HG02571 (cell line): ENCODE results near the gene PRKCH.
"Not testable (repeated sequence)": the region's sequence is repeated elsewhere in the genome, so short reads cannot be mapped to it uniquely, and the experiment has no call there.

Experiments
- ATAC-seq: cut with Tn5 transposase; IDR thresholded peaks from one replicate; pipeline ENCODE4 v1.9.1; 2021; ENCODE audit warnings: mild to moderate bottlenecking, moderate library complexity; ENCODE audit not compliant: unreplicated experiment

Gene PRKCH

GRCh38 chr14:61524936-61525292 lies 203.5 kb downstream of the PRKCH start:
- ATAC-seq = no peak

DNA sequence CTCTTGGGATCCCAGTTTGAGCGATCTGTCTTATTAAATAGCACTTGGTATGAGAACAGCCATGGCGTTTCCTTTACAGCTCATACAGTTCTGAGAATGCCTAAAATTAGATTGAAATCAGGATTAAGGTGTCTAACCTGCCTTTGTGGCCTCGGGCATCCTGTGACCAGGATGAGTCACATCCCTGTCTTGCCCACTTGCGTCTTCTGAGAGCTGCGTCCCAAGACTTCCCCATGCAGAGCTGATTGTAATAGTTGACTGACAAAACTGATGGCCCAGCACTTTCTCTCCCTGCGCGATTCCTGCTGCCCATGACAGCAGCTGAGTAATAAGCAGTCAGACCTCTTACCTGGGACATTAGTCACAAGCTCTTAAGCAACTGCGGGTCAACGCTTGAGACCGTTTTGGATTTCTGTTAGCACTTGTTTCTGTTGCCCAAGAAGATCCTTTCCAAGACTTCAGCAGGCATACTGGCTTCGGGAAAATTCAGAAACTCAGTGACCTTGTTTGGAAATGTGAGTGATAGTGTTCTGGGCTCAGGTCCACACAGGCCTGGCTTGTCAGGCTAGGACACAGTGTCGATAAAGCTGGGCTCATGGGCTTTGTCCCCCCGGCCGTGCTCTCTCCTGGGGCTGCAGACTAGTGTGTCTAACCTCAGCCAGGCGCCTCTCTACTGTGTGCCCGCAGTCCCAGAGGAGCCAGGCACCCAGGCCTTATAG lies 204.1 kb downstream of the PRKCH start:
- ATAC-seq = peak; percentile 73

- no peak for ATAC-seq
These were observed 205.3 kb downstream of the PRKCH start for GRCh38 chr14:61526405-61527312.

GRCh38 chr14:61527325-61528100 lies 206.1 kb downstream of the PRKCH start:
- no peak for ATAC-seq

DNA sequence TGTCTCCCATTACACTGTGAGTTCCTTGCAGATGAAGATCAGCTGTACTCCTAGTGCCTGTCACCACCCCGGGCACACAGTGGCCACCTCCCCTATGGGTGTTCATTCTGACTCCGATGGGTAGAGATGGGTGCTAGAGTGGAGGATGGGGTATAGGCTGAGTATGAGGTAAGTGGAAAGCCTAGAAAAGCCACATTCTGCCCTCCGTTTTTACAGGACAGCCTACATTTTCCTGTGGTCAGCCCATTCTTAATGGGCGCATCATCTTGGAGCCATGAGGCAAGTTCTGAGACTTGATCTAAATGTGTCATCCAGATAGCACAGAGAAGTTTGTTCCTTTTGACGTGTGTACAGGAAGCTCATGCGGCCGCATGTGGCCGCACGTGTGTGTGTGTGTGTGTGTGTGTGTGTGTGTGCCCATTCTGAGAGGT lies 207.2 kb downstream of the PRKCH start:
- ATAC-seq = no peak

- not testable (repeated sequence) for ATAC-seq
These were observed 208.0 kb downstream of the PRKCH start for GRCh38 chr14:61529360-61529759.

DNA sequence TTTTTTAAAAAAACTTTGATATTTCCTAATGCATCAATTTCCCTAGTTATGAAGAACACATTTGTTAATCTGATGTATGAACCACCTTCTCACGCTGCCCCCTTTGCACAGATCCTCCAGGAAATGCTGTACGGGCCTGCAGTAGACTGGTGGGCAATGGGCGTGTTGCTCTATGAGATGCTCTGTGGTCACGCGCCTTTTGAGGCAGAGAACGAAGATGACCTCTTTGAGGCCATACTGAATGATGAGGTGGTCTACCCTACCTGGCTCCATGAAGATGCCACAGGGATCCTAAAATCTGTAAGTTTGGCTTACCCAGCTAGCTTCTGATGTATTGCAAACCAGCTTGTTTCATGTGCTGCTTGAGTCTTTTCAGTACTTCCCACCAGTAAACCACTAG lies 208.9 kb downstream of the PRKCH start:
- ATAC-seq = no peak

- no peak for ATAC-seq
These were observed 209.5 kb downstream of the PRKCH start for GRCh38 chr14:61530896-61531295.

- ATAC-seq = no peak
These were observed 210.2 kb downstream of the PRKCH start for GRCh38 chr14:61531465-61532122.

- ATAC-seq = no peak
These were observed 210.7 kb downstream of the PRKCH start for GRCh38 chr14:61532123-61532505.

GRCh38 chr14:61532763-61533162 lies 211.4 kb downstream of the PRKCH start:
- ATAC-seq = no peak

- no peak for ATAC-seq
These were observed 212.3 kb downstream of the PRKCH start for GRCh38 chr14:61533513-61534255.

- no peak for ATAC-seq
These were observed 213.7 kb downstream of the PRKCH start for GRCh38 chr14:61535032-61535431.

DNA sequence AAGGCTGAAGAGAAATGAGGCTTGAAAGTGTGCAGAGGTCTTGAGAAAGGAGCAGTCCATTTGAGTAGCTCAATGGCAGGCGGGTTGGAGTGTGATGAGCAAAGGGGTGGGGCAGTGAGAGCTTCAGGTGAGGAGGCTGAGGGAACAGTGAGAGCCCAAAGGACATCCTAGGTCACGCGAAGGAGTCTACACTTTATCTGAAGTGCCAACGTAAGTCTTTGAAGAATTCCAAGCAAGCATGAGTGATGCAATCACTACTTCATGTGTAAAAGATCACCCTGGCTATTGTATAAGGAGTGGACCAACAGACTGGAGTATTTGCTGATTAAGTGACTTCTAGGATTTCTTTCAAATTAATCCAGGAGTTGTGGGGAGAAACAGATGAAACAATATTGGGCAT lies 214.1 kb downstream of the PRKCH start:
- ATAC-seq = no peak

GRCh38 chr14:61536661-61537562 lies 215.5 kb downstream of the PRKCH start:
- no peak for ATAC-seq

GRCh38 chr14:61537563-61538463 lies 216.4 kb downstream of the PRKCH start:
- no peak for ATAC-seq

DNA sequence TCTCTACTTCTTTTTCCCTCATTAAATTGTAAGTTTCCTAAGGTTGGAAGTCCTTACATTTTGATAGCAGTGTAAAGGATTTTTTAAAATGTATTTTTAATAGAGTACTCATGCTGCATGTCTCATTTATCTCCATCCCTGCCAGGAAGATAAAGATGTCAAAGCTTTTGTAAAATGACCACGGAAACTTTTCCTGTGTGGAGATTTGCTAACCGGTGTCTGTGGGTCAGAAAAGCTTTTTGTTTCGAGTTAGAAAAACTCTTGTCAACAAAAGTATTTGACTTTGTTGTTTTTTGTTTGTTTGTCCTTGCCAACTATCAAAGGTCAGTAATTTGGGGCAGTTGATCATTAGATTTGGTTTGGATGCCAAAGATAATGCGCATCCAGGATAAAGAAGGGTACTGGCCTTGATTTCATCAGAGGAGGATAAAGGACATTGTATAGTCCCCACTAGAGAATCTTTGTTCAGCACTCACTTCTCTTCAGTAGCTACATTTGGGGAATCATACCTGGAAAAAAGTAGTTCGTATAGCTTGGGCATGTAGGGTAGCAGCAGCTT lies 217.2 kb downstream of the PRKCH start:
- no peak for ATAC-seq

DNA sequence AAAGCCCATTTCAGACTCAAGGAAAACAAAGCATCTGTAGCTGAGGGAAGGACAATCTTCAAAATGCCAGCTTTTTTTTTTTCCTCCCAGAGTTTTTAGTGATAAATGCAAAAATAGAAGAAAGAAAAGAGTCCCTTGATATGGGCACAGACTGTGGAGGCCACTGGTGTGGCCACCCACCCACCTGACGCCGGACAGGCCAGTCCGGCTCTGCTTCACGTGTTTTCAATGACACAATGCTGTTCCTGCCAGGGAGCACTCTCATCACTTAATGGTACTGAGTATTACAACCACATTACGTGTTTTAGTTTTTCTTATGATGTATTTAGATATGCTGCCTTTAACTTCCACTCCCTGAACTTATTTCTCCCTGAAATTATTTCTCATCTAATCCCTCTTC lies 218.3 kb downstream of the PRKCH start:
- ATAC-seq = no peak
